Testis (tissue), 2 donors: Measurements from ENCODE around the gene VPS50.

ENCODE experiments used
- POLR2A ChIP-seq: fragments of 450-650 bp; IDR thresholded peaks from one replicate; pipeline ENCODE4 v1.6.1; 2017; ENCODE audit warnings: antibody characterized with exemption, mild to moderate bottlenecking, moderate library complexity
- TF ChIP-seq, protein P1 (sequence below), 3 experiments: fragments of 450-650 bp in 2 of 3; fragments of 200-600 bp in 1 of 3; sonication (generic) in 1 of 3; IDR thresholded peaks; one replicate each; pipeline ENCODE4 v1.5.1; 2016 to 2019; ENCODE audit warnings: antibody characterized with exemption in 3 of 3, mild to moderate bottlenecking in 2 of 3, moderate library complexity in 1 of 3

DNA sequence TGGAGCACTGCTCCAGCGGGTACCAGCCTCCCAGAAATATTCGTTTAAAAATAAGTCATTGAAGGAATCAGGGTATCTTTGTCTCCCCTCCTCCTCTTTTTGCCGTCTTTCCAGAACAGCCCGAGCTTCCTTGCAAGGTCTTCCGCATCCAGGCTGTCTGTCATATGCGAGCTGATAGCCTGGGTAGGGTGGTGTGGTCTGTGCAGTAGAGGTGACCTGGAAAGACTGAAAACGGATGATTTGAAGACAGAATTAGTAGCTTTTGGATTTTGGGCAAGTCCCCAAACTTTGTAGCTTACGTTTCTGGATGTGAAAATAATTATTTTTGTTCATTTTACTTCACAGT is 480 bp downstream of the VPS50 start:
- TF ChIP-seq, protein P1, sequence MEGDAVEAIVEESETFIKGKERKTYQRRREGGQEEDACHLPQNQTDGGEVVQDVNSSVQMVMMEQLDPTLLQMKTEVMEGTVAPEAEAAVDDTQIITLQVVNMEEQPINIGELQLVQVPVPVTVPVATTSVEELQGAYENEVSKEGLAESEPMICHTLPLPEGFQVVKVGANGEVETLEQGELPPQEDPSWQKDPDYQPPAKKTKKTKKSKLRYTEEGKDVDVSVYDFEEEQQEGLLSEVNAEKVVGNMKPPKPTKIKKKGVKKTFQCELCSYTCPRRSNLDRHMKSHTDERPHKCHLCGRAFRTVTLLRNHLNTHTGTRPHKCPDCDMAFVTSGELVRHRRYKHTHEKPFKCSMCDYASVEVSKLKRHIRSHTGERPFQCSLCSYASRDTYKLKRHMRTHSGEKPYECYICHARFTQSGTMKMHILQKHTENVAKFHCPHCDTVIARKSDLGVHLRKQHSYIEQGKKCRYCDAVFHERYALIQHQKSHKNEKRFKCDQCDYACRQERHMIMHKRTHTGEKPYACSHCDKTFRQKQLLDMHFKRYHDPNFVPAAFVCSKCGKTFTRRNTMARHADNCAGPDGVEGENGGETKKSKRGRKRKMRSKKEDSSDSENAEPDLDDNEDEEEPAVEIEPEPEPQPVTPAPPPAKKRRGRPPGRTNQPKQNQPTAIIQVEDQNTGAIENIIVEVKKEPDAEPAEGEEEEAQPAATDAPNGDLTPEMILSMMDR (IDR thresholded peaks at IDR 0.05), result no peak
- no peak for TF ChIP-seq POLR2A
